K562 (cell line): ENCODE data around the gene GNAL. TPM values are rescaled to one million over a fixed set of nuclear protein-coding genes. Genes with fewer than 3 reads are reported as not detected.
A peak's percentile ranks its signal among the peaks of the same experiment; 100 is the strongest.

ENCODE experiments used
- ASH1L ChIP-seq: fragments of 450-650 bp; IDR thresholded peaks from 2 replicates; pipeline ENCODE4 v1.6.1; 2018; ENCODE audit warnings: borderline replicate concordance, mild to moderate bottlenecking, low read depth; ENCODE audit not compliant: partially characterized antibody
- CBFA2T3 ChIP-seq: fragments of 450-650 bp; IDR thresholded peaks from 2 replicates; pipeline ENCODE4 v1.6.1; 2017
- CBX5 ChIP-seq: IDR thresholded peaks from 2 replicates; pipeline ENCODE4 v1.6.1; 2014; ENCODE audit warnings: low read depth, borderline replicate concordance
- COPS2 ChIP-seq: fragments of 450-650 bp; conservative IDR thresholded peaks from 2 replicates; pipeline ENCODE4 v1.6.1; 2016; ENCODE audit warnings: mild to moderate bottlenecking, moderate library complexity
- E2F4 ChIP-seq: sonication (generic); formaldehyde crosslinking; IDR thresholded peaks from 2 replicates; pipeline ENCODE4 v1.8.0; 2022; ENCODE audit warnings: mild to moderate bottlenecking, low read depth, missing genetic modification reagents
- HLTF ChIP-seq: fragments of 450-650 bp; IDR thresholded peaks from 2 replicates; pipeline ENCODE4 v1.6.1; 2016
- HMG20B ChIP-seq: fragments of 250-450 bp; sonication (Bioruptor Pico); IDR thresholded peaks from 2 replicates; pipeline ENCODE4 v1.5.0; 2021; ENCODE audit warnings: mild to moderate bottlenecking
- L3MBTL2 ChIP-seq: fragments of 450-650 bp; IDR thresholded peaks from 2 replicates; pipeline ENCODE4 v1.6.1; 2016; ENCODE audit warnings: mild to moderate bottlenecking, moderate library complexity
- MCM3 ChIP-seq: fragments of 450-650 bp; IDR thresholded peaks from 2 replicates; pipeline ENCODE4 v1.6.1; 2016
- MXI1 ChIP-seq: IDR thresholded peaks from 2 replicates; pipeline ENCODE4 v1.6.1; 2011; ENCODE audit warnings: low read depth, mild to moderate bottlenecking, improper control_type of control experiment, low read length
- POLR3A ChIP-seq: IDR thresholded peaks from 2 replicates; pipeline ENCODE4 v1.6.1; 2011; ENCODE audit warnings: borderline replicate concordance, mild to moderate bottlenecking, moderate library complexity; ENCODE audit not compliant: insufficient read length, insufficient read depth; ENCODE audit errors: extremely low read depth
- POU5F1 ChIP-seq: fragments of 150-350 bp; IDR thresholded peaks from 2 replicates; pipeline ENCODE4 v1.6.1; 2014; ENCODE audit warnings: borderline replicate concordance, low read length, low read depth, mild to moderate bottlenecking; ENCODE audit not compliant: partially characterized antibody
- STAG1 ChIP-seq: sonication (generic); formaldehyde crosslinking; IDR thresholded peaks from 2 replicates; pipeline ENCODE4 v1.5.0; 2020; ENCODE audit warnings: missing genetic modification reagents, borderline replicate concordance
- TBL1XR1 ChIP-seq, 2 experiments: IDR thresholded peaks; 2 replicates each; pipeline ENCODE4 v1.6.1; 2012; ENCODE audit warnings: improper control_type of control experiment in 2 of 2, low read length in 2 of 2, mild to moderate bottlenecking in 1 of 2
- THAP7 ChIP-seq: fragments of 250-450 bp; sonication (Bioruptor Pico); IDR thresholded peaks from 2 replicates; pipeline ENCODE4 v1.5.0; 2021
- TOE1 ChIP-seq, 2 experiments: fragments of 450-650 bp in 1 of 2; sonication (generic) in 1 of 2; formaldehyde crosslinking in 1 of 2; IDR thresholded peaks; 2 replicates each; pipeline versions ENCODE4 v1.7.1 to v1.8.0; 2016 to 2022; ENCODE audit warnings: borderline replicate concordance in 2 of 2, mild to moderate bottlenecking in 2 of 2, antibody characterized with exemption in 1 of 2, inconsistent platforms in 1 of 2, low read depth in 1 of 2, missing genetic modification reagents in 1 of 2, moderate library complexity in 1 of 2
- ZFP30 ChIP-seq: fragments of 250-450 bp; sonication (Bioruptor Pico); IDR thresholded peaks from 2 replicates; pipeline ENCODE4 v1.8.0; 2022; ENCODE audit warnings: moderate library complexity, mild to moderate bottlenecking, inconsistent platforms, borderline replicate concordance
- ZNF444 ChIP-seq: fragments of 250-450 bp; sonication (Bioruptor Pico); IDR thresholded peaks from 2 replicates; pipeline ENCODE4 v1.4.0; 2020; ENCODE audit warnings: mild to moderate bottlenecking, moderate library complexity
- ZNF507 ChIP-seq: conservative IDR thresholded peaks from 2 replicates; pipeline ENCODE4 v1.6.1; 2017; ENCODE audit warnings: missing genetic modification characterization, missing compliant biosample characterization
- ZNF57 ChIP-seq: fragments of 450-650 bp; formaldehyde crosslinking; IDR thresholded peaks from 2 replicates; pipeline ENCODE4 v1.4.0; 2020; ENCODE audit warnings: mild to moderate bottlenecking, moderate library complexity
- ZNF584 ChIP-seq: fragments of 200-800 bp; sonication (Bioruptor generic); IDR thresholded peaks from 2 replicates; pipeline ENCODE4 v1.6.1; 2016; ENCODE audit warnings: low read depth, mild to moderate bottlenecking, missing genetic modification characterization, missing compliant biosample characterization
- ZNF77 ChIP-seq: fragments of 250-450 bp; sonication (Bioruptor Pico); IDR thresholded peaks from 2 replicates; pipeline ENCODE4 v1.5.0; 2020
- ZNF830 ChIP-seq: fragments of 250-450 bp; sonication (Bioruptor Pico); IDR thresholded peaks from 2 replicates; pipeline ENCODE4 v1.5.0; 2021; ENCODE audit warnings: mild to moderate bottlenecking
- polyA plus RNA-seq, 8 experiments: library from polyadenylated mRNA; depleted of rRNA in 4 of 8; stranded (reverse) in 5 of 8; unstranded in 3 of 8; fragments of >200 nt; fragmentation: Nextera tagmentation in 2 of 8; fragmentation: Illumina TruSeq in 1 of 8; extraction: Ambion mirVana in 2 of 8; extraction: Trizol in 1 of 8; gene quantifications; 2 replicates each; pipeline versions ENCODE4 v1.2.1 to v1.2.3, GENCODE V29; 2011 to 2014; ENCODE audit warnings: inconsistent platforms in 1 of 8, missing spikeins in 1 of 8
- total RNA-seq, 7 experiments: library from RNA; depleted of rRNA in 6 of 7; stranded (reverse); fragments of >200 nt in 6 of 7; fragmentation: Illumina TruSeq in 2 of 7; extraction: Trizol in 2 of 7; gene quantifications; 2 replicates each; pipeline versions ENCODE4 v1.2.1 to v1.2.3, GENCODE V29; 2011 to 2021; ENCODE audit warnings: low replicate concordance in 1 of 7
- TF ChIP-seq, protein P1 (sequence below), 2 experiments: fragments of 450-650 bp; IDR thresholded peaks; 2 replicates each; pipeline ENCODE4 v1.6.1; 2016
- TF ChIP-seq, protein P2 (sequence below): sonication (generic); formaldehyde crosslinking; IDR thresholded peaks from 2 replicates; pipeline ENCODE4 v1.8.1; 2022; ENCODE audit warnings: missing genetic modification reagents

The GNAL gene
- total and polyA plus RNA-seq, 9 of the 15 experiments (the other 6 are each of a cell fraction or from before 2014, with no cell fraction given): under 0.01 to 0.10 (median 0.01) TPM; not detected in 5

- TF ChIP-seq E2F4 (CRISPR knock-in tag) (no peak), ZNF57 (CRISPR knock-in tag) (no peak), CBFA2T3 (no peak), ZFP30 (CRISPR knock-in tag) (no peak), HLTF (0 out of 2 replicates have a peak, but pooled peaks have one; percentile 21), CBX5 (no peak), COPS2 (no peak), ZNF507 (tag) (no peak), L3MBTL2 (peak; percentile 49; the same call in 1 of the 2 replicates), MCM3 (no peak), POLR3A (no peak), ASH1L (peak; percentile 51), MXI1 (peak; percentile 48; the same call in 1 of the 2 replicates), ZNF830 (CRISPR knock-in tag) (no peak), ZNF444 (CRISPR knock-in tag) (no peak), THAP7 (no peak), POU5F1 (peak; percentile 69), TOE1 (IDR thresholded peaks at IDR 0.05; ENCODE audit: borderline replicate concordance) (0 out of 2 replicates have a peak, but pooled peaks have one; percentile 33), TOE1 (CRISPR knock-in tag; IDR thresholded peaks at IDR 0.05; ENCODE audit: borderline replicate concordance, low read depth) (no peak), ZNF584 (no peak), TBL1XR1 (IDR thresholded peaks at IDR 0.05; ENCODE audit: low read length in 2 of 2) (peak in 1 of 2 experiments; percentile 94; a peak in 2 of 4 replicates), HMG20B (no peak), ZNF77 (CRISPR knock-in tag) (no peak), STAG1 (CRISPR knock-in tag) (no peak)
- TF ChIP-seq, protein P1, sequence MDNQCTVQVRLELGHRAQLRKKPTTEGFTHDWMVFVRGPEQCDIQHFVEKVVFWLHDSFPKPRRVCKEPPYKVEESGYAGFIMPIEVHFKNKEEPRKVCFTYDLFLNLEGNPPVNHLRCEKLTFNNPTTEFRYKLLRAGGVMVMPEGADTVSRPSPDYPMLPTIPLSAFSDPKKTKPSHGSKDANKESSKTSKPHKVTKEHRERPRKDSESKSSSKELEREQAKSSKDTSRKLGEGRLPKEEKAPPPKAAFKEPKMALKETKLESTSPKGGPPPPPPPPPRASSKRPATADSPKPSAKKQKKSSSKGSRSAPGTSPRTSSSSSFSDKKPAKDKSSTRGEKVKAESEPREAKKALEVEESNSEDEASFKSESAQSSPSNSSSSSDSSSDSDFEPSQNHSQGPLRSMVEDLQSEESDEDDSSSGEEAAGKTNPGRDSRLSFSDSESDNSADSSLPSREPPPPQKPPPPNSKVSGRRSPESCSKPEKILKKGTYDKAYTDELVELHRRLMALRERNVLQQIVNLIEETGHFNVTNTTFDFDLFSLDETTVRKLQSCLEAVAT (IDR thresholded peaks at IDR 0.05): peak in 1 of 2 experiments; percentile 49; a peak in 1 of 4 replicates
- TF ChIP-seq, protein P2, sequence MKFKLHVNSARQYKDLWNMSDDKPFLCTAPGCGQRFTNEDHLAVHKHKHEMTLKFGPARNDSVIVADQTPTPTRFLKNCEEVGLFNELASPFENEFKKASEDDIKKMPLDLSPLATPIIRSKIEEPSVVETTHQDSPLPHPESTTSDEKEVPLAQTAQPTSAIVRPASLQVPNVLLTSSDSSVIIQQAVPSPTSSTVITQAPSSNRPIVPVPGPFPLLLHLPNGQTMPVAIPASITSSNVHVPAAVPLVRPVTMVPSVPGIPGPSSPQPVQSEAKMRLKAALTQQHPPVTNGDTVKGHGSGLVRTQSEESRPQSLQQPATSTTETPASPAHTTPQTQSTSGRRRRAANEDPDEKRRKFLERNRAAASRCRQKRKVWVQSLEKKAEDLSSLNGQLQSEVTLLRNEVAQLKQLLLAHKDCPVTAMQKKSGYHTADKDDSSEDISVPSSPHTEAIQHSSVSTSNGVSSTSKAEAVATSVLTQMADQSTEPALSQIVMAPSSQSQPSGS (CRISPR knock-in tag): no peak
Observed at GRCh38 chr18:11851146-11851805, 162.2 kb downstream of the GNAL start, which contains the start of gene CHMP1B (continued).
